ENCODE measurements around the gene TEX53. TPM values are rescaled to one million over a fixed set of nuclear protein-coding genes. Genes with fewer than 3 reads are reported as not detected.

TEX53 gene
- polyA plus RNA-seq (2013) = not detected

DNA sequence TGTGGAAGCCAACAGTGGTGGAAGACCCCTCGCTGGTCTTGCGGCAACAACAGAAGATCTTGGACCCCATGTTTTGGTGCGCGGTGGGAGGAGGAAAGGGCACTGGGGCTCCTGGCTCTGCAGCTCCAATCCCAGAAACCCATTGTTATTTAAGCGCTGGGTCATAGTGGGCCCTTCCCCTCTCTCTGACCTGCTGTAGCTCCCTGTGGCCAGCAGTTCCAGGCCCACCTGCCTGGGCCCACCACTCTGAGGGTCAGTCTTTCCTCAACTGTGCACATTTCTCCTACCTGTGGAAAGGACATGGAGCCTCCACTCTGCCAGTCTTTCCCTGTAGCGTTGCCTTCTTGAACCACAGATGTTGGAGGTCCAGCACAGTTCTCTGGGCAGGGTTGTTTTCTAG lies at the start of gene TEX53:
Gene TEX53, minus strand, starts transcription at position 101 of the 400 bp plus-strand sequence. Its CDS starts 31 bp downstream, at position 70.
- H3K27me3 ChIP-seq (replicated peaks in 2 of 5; ENCODE audit: control insufficient read depth in 4 of 5, insufficient read depth in 5 of 5, low read length in 4 of 5) = no peaks in the 10 kb centered on the region
- POLR2A ChIA-PET = no interaction called here
- WGBS (ENCODE audit: insufficient coverage) = 89% methylated on average over 6 of the region's 6 CpGs

DNA sequence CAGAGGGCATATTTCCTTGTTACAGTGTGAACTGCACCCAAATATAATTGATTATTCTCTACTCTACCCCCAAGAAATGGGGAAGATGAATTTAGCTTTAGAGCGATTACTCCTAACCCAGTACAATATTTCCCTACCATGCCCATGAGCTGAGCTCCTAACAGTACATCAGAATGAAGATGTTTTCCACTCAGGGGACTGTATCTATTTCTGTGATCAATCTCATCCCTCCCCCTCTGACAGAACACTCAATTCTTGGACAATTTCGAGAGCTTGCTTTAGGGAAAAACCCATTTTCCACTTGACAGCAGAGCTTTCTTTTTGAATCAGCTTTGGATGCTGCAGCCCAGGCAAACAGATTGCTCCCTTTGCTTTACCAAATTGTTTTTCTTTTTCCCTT lies 49.1 kb upstream of the TEX53 start:
- no peak for DNase-seq
- Histone ChIP-seq H3K27ac (ENCODE audit: insufficient read depth in 1 of 2, low read depth in 1 of 2, low read length in 2 of 2, poor library complexity in 1 of 2, severe bottlenecking in 2 of 2) (no peak overlapping the region), H3K9me3 (ENCODE audit: control extremely low read depth in 1 of 5, control insufficient read depth in 4 of 5, insufficient read depth in 2 of 5, low read depth in 1 of 5, low read length in 4 of 5) (no peaks in the 10 kb centered on the region), H3K36me3 (ENCODE audit: control insufficient read depth in 4 of 4, insufficient read depth in 4 of 4, low read length in 3 of 4) (no peaks in the 10 kb centered on the region), H3K4me3 (ENCODE audit: control insufficient read depth in 1 of 7, extremely low read depth in 1 of 7, insufficient read depth in 4 of 7, low read depth in 2 of 7, low read length in 6 of 7) (no peak overlapping the region), H3K4me1 (ENCODE audit: control extremely low read depth in 1 of 4, control insufficient read depth in 4 of 4, insufficient read depth in 4 of 4, low read length in 3 of 4) (no peaks in the 10 kb centered on the region), H3K27me3 (replicated peaks in 2 of 5; ENCODE audit: control insufficient read depth in 4 of 5, insufficient read depth in 5 of 5, low read length in 4 of 5) (peaks cover 0 to 6% (median 0%) of the 10 kb centered on the region in 5 experiments)
- ChIA-PET POLR2A (no interaction called here), CTCF (interaction anchor here (1.0 to 1.7 kb wide), 3 partner anchors 9 to 23 kb away, joined by 4 to 5 read pairs (median 5); no protein-coding TSS in a partner anchor)
- WGBS (ENCODE audit: insufficient coverage) = 100% methylated on average over 2 of the region's 2 CpGs

More for the DNA sequence above, at the start of gene TEX53:
- no peaks in the 10 kb centered on the region for H3K36me3 ChIP-seq (ENCODE audit: control insufficient read depth in 4 of 4, insufficient read depth in 4 of 4, low read length in 3 of 4)
- DNase-seq = no peak
- no peak within 1 kb of the TSS for H3K27ac ChIP-seq (ENCODE audit: insufficient read depth in 1 of 2, low read depth in 1 of 2, low read length in 2 of 2, poor library complexity in 1 of 2, severe bottlenecking in 2 of 2)
- H3K9me3 ChIP-seq (ENCODE audit: control extremely low read depth in 1 of 5, control insufficient read depth in 4 of 5, insufficient read depth in 2 of 5, low read depth in 1 of 5, low read length in 4 of 5) = no peaks in the 10 kb centered on the region
- no peak within 1 kb of the TSS for H3K4me3 ChIP-seq (ENCODE audit: control insufficient read depth in 1 of 7, extremely low read depth in 1 of 7, insufficient read depth in 4 of 7, low read depth in 2 of 7, low read length in 6 of 7)
- H3K4me1 ChIP-seq (ENCODE audit: control extremely low read depth in 1 of 4, control insufficient read depth in 4 of 4, insufficient read depth in 4 of 4, low read length in 3 of 4) = peaks cover 0 to 12% (median 9%) of the 10 kb centered on the region in 4 experiments
- CTCF ChIA-PET = interaction anchor here (0.7 to 2.0 kb wide), 6 partner anchors 10 to 409 kb away, joined by 3 to 5 read pairs (median 4); no protein-coding TSS in a partner anchor

DNA sequence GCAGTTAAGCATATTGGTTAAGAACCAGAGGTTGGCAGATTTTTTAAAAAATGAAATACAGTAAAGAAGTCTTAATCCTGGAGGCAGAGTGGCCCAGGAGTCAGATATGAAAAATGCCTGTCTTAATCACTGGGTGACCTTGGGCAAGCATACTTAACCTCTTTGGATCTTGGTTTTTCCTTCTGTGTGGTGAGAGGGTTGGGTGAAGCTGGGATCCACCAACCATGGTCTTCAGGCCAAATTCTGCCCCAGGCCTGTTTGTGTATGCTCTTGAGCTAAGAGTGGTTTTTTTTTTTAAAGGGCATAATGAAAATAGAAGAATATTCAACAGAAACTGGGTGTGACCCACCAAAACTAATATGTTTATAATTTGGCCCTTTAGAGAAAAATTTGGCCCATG lies 44.4 kb upstream of the TEX53 start:
- Histone ChIP-seq H3K36me3 (ENCODE audit: control insufficient read depth in 4 of 4, insufficient read depth in 4 of 4, low read length in 3 of 4) (no peaks in the 10 kb centered on the region), H3K27ac (ENCODE audit: insufficient read depth in 1 of 2, low read depth in 1 of 2, low read length in 2 of 2, poor library complexity in 1 of 2, severe bottlenecking in 2 of 2) (no peak overlapping the region), H3K4me1 (ENCODE audit: control extremely low read depth in 1 of 4, control insufficient read depth in 4 of 4, insufficient read depth in 4 of 4, low read length in 3 of 4) (no peaks in the 10 kb centered on the region), H3K27me3 (replicated peaks in 2 of 5; ENCODE audit: control insufficient read depth in 4 of 5, insufficient read depth in 5 of 5, low read length in 4 of 5) (no peaks in the 10 kb centered on the region), H3K4me3 (ENCODE audit: control insufficient read depth in 1 of 7, extremely low read depth in 1 of 7, insufficient read depth in 4 of 7, low read depth in 2 of 7, low read length in 6 of 7) (no peak overlapping the region), H3K9me3 (ENCODE audit: control extremely low read depth in 1 of 5, control insufficient read depth in 4 of 5, insufficient read depth in 2 of 5, low read depth in 1 of 5, low read length in 4 of 5) (no peaks in the 10 kb centered on the region)
- DNase-seq = no peak
- ChIA-PET CTCF (interaction anchor here (1.1 kb wide), 1 partner anchor 21 kb away, joined by 3 read pairs; no protein-coding TSS in a partner anchor), POLR2A (no interaction called here)

DNA sequence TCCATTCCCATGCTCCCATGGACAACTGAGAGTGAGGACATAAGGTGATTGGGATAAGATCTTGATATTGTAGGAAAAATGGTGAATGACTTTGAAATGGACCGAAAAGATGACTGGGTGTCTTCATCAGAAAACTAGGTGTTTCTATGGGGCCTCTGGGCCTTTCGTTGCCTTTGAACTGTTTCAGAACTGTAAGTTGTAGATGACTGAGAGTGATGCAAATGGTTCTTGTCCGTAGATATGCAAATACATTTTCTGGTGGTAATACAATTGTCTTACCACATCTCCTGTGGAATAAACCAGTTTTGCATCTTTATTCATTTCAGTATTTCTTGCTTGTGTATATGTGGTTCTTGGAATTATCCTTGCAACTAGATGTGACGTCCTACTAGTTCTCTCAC lies 40.3 kb upstream of the TEX53 start:
- Histone ChIP-seq H3K9me3 (ENCODE audit: control extremely low read depth in 1 of 5, control insufficient read depth in 4 of 5, insufficient read depth in 2 of 5, low read depth in 1 of 5, low read length in 4 of 5) (no peaks in the 10 kb centered on the region), H3K27me3 (replicated peaks in 2 of 5; ENCODE audit: control insufficient read depth in 4 of 5, insufficient read depth in 5 of 5, low read length in 4 of 5) (no peaks in the 10 kb centered on the region), H3K4me1 (ENCODE audit: control extremely low read depth in 1 of 4, control insufficient read depth in 4 of 4, insufficient read depth in 4 of 4, low read length in 3 of 4) (no peaks in the 10 kb centered on the region), H3K27ac (ENCODE audit: insufficient read depth in 1 of 2, low read depth in 1 of 2, low read length in 2 of 2, poor library complexity in 1 of 2, severe bottlenecking in 2 of 2) (no peak overlapping the region), H3K36me3 (ENCODE audit: control insufficient read depth in 4 of 4, insufficient read depth in 4 of 4, low read length in 3 of 4) (no peaks in the 10 kb centered on the region), H3K4me3 (ENCODE audit: control insufficient read depth in 1 of 7, extremely low read depth in 1 of 7, insufficient read depth in 4 of 7, low read depth in 2 of 7, low read length in 6 of 7) (no peak overlapping the region)
- no peak for DNase-seq
- WGBS (ENCODE audit: insufficient coverage) = 100% methylated on average over 3 of the region's 4 CpGs
- POLR2A ChIA-PET = no interaction called here
- CTCF ChIA-PET = interaction anchor here (0.7 to 1.1 kb wide), 2 partner anchors 8 to 292 kb away, joined by 3 to 5 read pairs; no protein-coding TSS in a partner anchor

DNA sequence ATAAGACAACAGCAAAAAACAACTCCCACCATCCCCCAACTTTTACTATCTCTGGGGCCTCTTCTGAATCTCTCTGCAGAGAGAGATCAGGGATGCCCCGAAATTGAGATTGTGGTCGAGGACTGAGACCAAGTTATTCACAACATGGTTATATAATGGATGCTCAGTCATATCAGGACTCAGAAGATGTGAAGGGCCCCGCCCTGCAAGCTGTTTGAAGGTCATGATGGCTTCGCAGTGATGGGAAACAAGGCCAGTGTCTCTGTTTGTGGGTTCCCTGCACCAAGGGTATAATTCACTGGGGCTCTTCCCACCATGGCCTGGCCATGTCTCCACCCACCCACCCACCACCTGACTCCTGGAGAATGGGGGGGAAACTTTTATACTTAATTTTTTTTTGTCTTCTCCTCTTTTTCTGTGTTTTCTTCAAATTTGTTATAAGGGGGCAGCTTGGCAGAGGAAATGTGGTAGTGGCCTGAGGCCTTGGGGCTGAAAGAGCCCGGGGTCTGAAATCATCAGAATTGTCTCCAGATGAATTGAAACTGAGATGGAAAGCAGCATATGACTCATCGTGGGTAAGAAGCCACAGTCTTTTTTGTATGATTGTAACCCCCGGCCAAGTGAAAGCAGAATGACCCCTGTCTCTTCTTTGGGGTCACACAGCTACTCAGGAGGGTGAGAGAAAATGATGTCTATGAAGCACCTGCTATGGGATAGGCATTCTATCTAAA lies 39.4 kb upstream of the TEX53 start:
- 94% methylated on average over 5 of the region's 7 CpGs for WGBS (ENCODE audit: insufficient coverage)

DNA sequence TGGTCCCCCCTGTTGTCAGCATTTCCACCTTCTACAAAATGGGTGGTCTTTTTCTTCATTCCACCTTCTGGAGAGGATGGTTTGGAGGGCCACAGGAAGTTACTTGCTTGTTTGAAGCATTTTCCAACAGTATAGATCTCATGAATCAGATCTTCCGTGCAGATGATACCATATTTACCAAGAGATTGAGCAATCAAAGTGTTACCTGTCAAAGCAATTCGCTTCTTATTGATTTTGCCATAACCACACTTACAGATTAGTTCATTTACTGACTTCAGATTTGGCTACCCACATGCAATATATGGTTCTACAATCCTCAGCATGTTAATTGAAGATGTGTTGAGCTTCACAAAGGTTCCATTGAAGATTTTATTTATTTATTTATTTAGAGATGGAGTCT lies 38.3 kb upstream of the TEX53 start:
- Histone ChIP-seq H3K27ac (ENCODE audit: insufficient read depth in 1 of 2, low read depth in 1 of 2, low read length in 2 of 2, poor library complexity in 1 of 2, severe bottlenecking in 2 of 2) (no peak overlapping the region), H3K4me3 (ENCODE audit: control insufficient read depth in 1 of 7, extremely low read depth in 1 of 7, insufficient read depth in 4 of 7, low read depth in 2 of 7, low read length in 6 of 7) (no peak overlapping the region), H3K4me1 (ENCODE audit: control extremely low read depth in 1 of 4, control insufficient read depth in 4 of 4, insufficient read depth in 4 of 4, low read length in 3 of 4) (no peaks in the 10 kb centered on the region), H3K9me3 (ENCODE audit: control extremely low read depth in 1 of 5, control insufficient read depth in 4 of 5, insufficient read depth in 2 of 5, low read depth in 1 of 5, low read length in 4 of 5) (no peaks in the 10 kb centered on the region), H3K27me3 (replicated peaks in 2 of 5; ENCODE audit: control insufficient read depth in 4 of 5, insufficient read depth in 5 of 5, low read length in 4 of 5) (no peaks in the 10 kb centered on the region), H3K36me3 (ENCODE audit: control insufficient read depth in 4 of 4, insufficient read depth in 4 of 4, low read length in 3 of 4) (no peaks in the 10 kb centered on the region)
- ChIA-PET CTCF (no interaction called here), POLR2A (no interaction called here)
- WGBS (ENCODE audit: insufficient coverage) = 100% methylated on average over 2 of the region's 2 CpGs
- DNase-seq = no peak

More for the DNA sequence above, 39.4 kb upstream of the TEX53 start:
- ChIA-PET CTCF (no interaction called here), POLR2A (no interaction called here)
- Histone ChIP-seq H3K4me1 (ENCODE audit: control extremely low read depth in 1 of 4, control insufficient read depth in 4 of 4, insufficient read depth in 4 of 4, low read length in 3 of 4) (no peaks in the 10 kb centered on the region), H3K27me3 (replicated peaks in 2 of 5; ENCODE audit: control insufficient read depth in 4 of 5, insufficient read depth in 5 of 5, low read length in 4 of 5) (no peaks in the 10 kb centered on the region), H3K9me3 (ENCODE audit: control extremely low read depth in 1 of 5, control insufficient read depth in 4 of 5, insufficient read depth in 2 of 5, low read depth in 1 of 5, low read length in 4 of 5) (no peaks in the 10 kb centered on the region), H3K4me3 (ENCODE audit: control insufficient read depth in 1 of 7, extremely low read depth in 1 of 7, insufficient read depth in 4 of 7, low read depth in 2 of 7, low read length in 6 of 7) (no peak overlapping the region), H3K27ac (ENCODE audit: insufficient read depth in 1 of 2, low read depth in 1 of 2, low read length in 2 of 2, poor library complexity in 1 of 2, severe bottlenecking in 2 of 2) (no peak overlapping the region), H3K36me3 (ENCODE audit: control insufficient read depth in 4 of 4, insufficient read depth in 4 of 4, low read length in 3 of 4) (no peaks in the 10 kb centered on the region)
- DNase-seq = peak in 2 of 3 donors; percentile 54 to 60

DNA sequence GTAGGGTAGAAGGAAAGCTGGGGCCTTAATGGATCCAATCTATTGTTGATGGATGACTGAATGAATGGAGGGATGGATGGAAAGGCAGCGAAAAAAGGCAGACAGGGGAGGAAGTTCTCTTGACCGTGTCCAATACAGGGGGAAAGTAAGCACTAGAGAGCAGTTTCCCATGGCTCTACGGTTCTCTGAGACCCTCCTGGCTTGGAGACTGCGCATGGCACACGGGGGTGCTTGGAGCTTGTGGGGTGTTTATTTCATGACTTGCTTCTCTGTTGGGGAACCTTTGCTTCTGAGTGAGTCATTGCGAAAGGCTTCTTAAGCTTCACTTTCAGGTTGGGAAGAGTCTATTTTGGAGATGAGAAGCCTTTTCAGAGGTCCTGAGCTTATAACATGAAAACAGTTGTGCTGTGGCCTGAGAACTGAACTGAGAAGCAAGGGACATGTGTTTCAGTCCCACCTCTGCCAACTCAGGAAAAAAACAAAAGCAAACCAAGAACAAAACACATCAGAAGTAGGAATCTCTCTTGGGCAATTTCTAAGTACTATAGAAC lies 37.2 kb upstream of the TEX53 start:
- DNase-seq = no peak
- WGBS (ENCODE audit: insufficient coverage) = 100% methylated on average over 5 of the region's 6 CpGs
- H3K27ac ChIP-seq (ENCODE audit: insufficient read depth in 1 of 2, low read depth in 1 of 2, low read length in 2 of 2, poor library complexity in 1 of 2, severe bottlenecking in 2 of 2) = no peak overlapping the region

More for the DNA sequence above, 37.2 kb upstream of the TEX53 start:
- no peaks in the 10 kb centered on the region for H3K9me3 ChIP-seq (ENCODE audit: control extremely low read depth in 1 of 5, control insufficient read depth in 4 of 5, insufficient read depth in 2 of 5, low read depth in 1 of 5, low read length in 4 of 5)
- no peaks in the 10 kb centered on the region for H3K27me3 ChIP-seq (replicated peaks in 2 of 5; ENCODE audit: control insufficient read depth in 4 of 5, insufficient read depth in 5 of 5, low read length in 4 of 5)
- no peaks in the 10 kb centered on the region for H3K4me1 ChIP-seq (ENCODE audit: control extremely low read depth in 1 of 4, control insufficient read depth in 4 of 4, insufficient read depth in 4 of 4, low read length in 3 of 4)
- POLR2A ChIA-PET = no interaction called here
- H3K36me3 ChIP-seq (ENCODE audit: control insufficient read depth in 4 of 4, insufficient read depth in 4 of 4, low read length in 3 of 4) = no peaks in the 10 kb centered on the region
- H3K4me3 ChIP-seq (ENCODE audit: control insufficient read depth in 1 of 7, extremely low read depth in 1 of 7, insufficient read depth in 4 of 7, low read depth in 2 of 7, low read length in 6 of 7) = no peak overlapping the region
- CTCF ChIA-PET = interaction anchor here (0.7 to 0.8 kb wide), 2 partner anchors 14 to 43 kb away, joined by 3 read pairs; no protein-coding TSS in a partner anchor
